IMR-90 (cell line): ENCODE measurements around the gene SLC30A7. TPM values are rescaled to one million over a fixed set of nuclear protein-coding genes. Genes with fewer than 3 reads are reported as not detected.
A peak's percentile ranks its signal among the peaks of the same experiment; 100 is the strongest.

Source experiments
- ATAC-seq: fragments of 200-7000 bp; cut with Tn5 transposase; 2 replicates; pipeline ENCODE4 v1.9.1; 2020; ENCODE audit warnings: low read depth, mild to moderate bottlenecking, moderate library complexity
- BruUV-seq: library from RNA; stranded (reverse); fragments of 400-500 nt; replicated peaks from 2 replicates; lab custom pipeline; 2021; lab: Mats Ljungman, UMichigan
- CTCF ChIA-PET: fragments of 300-600 bp; formaldehyde crosslinking; extraction: SDS; loops from one replicate; lab custom pipeline; 2021; ENCODE audit warnings: antibody characterized with exemption; lab: Yijun Ruan, JAX
- POLR2A ChIA-PET: fragments of 300-600 bp; sonication (Branson Sonifier 250); formaldehyde crosslinking; loops from one replicate; lab custom pipeline; 2022; ENCODE audit warnings: antibody characterized with exemption; ENCODE audit not compliant: unreplicated experiment; lab: Charles Lee
- DNase-seq: peaks from one replicate; pipeline ENCODE4 v3.0.0; 2013
- H2AFZ ChIP-seq: replicated peaks from 2 replicates; pipeline ENCODE3; 2013; ENCODE audit warnings: low read length, mild to moderate bottlenecking; ENCODE audit not compliant: poor library complexity
- H2AK5ac ChIP-seq: 2 replicates; pipeline ENCODE4 v1.6.1; 2013; ENCODE audit warnings: low read depth, low read length, inconsistent platforms
- H2AK9ac ChIP-seq: replicated peaks from 2 replicates; pipeline ENCODE3; 2013; ENCODE audit warnings: mild to moderate bottlenecking, low read depth, low read length, moderate library complexity; ENCODE audit not compliant: poor library complexity
- H2BK120ac ChIP-seq: 2 replicates; pipeline ENCODE4 v1.6.1; 2013; ENCODE audit warnings: low read depth, low read length, inconsistent platforms
- H2BK15ac ChIP-seq: 3 replicates; pipeline ENCODE4 v1.6.1; 2013; ENCODE audit warnings: low read depth, low read length, inconsistent platforms
- H2BK20ac ChIP-seq: 2 replicates; pipeline ENCODE4 v1.6.1; 2013; ENCODE audit warnings: low read depth, mild to moderate bottlenecking, inconsistent platforms, low read length, moderate library complexity
- H2BK5ac ChIP-seq: 2 replicates; pipeline ENCODE4 v1.6.1; 2013; ENCODE audit warnings: mild to moderate bottlenecking, low read depth, low read length, inconsistent platforms; ENCODE audit not compliant: poor library complexity, severe bottlenecking
- H3K14ac ChIP-seq: replicated peaks from 2 replicates; pipeline ENCODE4 v1.6.1; 2013; ENCODE audit warnings: low read depth, low read length, inconsistent platforms
- H3K18ac ChIP-seq: 2 replicates; pipeline ENCODE4 v1.6.1; 2013; ENCODE audit warnings: low read depth, low read length, control low read depth
- H3K23ac ChIP-seq: 2 replicates; pipeline ENCODE4 v1.6.1; 2013; ENCODE audit warnings: low read depth, low read length, inconsistent platforms
- H3K27ac ChIP-seq: 2 replicates; pipeline ENCODE4 v1.5.1; 2013; ENCODE audit warnings: mild to moderate bottlenecking, control low read depth, low read length; ENCODE audit not compliant: insufficient read depth
- H3K27me3 ChIP-seq: 2 replicates; pipeline ENCODE4 v1.6.1; 2013; ENCODE audit warnings: low read length; ENCODE audit not compliant: control insufficient read depth, insufficient read depth
- H3K36me3 ChIP-seq: 2 replicates; pipeline ENCODE4 v1.6.1; 2013; ENCODE audit warnings: low read length, mixed read lengths; ENCODE audit not compliant: control insufficient read depth, insufficient read depth
- H3K4ac ChIP-seq: 2 replicates; pipeline ENCODE4 v1.6.1; 2013; ENCODE audit warnings: low read depth, low read length, inconsistent platforms
- H3K4me1 ChIP-seq: 2 replicates; pipeline ENCODE4 v1.6.1; 2013; ENCODE audit warnings: low read length, mixed read lengths; ENCODE audit not compliant: control insufficient read depth, insufficient read depth
- H3K4me2 ChIP-seq: 2 replicates; pipeline ENCODE4 v1.6.1; 2013; ENCODE audit warnings: low read depth, mild to moderate bottlenecking, control low read depth, low read length, moderate library complexity
- H3K4me3 ChIP-seq: 2 replicates; pipeline ENCODE4 v1.5.1; 2013; ENCODE audit warnings: low read depth, mild to moderate bottlenecking, control low read depth, low read length, moderate library complexity; ENCODE audit not compliant: insufficient read depth
- H3K56ac ChIP-seq: 2 replicates; pipeline ENCODE4 v1.6.1; 2013; ENCODE audit warnings: low read length, inconsistent platforms; ENCODE audit not compliant: insufficient read depth; ENCODE audit errors: extremely low read depth
- H3K79me1 ChIP-seq, 2 experiments: 2 replicates each; pipeline ENCODE4 v1.6.1; 2013; ENCODE audit warnings: low read length in 2 of 2, inconsistent platforms in 1 of 2, low read depth in 1 of 2
- H3K9ac ChIP-seq: 2 replicates; pipeline ENCODE4 v1.6.1; 2013; ENCODE audit warnings: low read depth, low read length, control low read depth
- H3K9me1 ChIP-seq: 2 replicates; pipeline ENCODE4 v1.6.1; 2013; ENCODE audit warnings: low read length, inconsistent platforms; ENCODE audit not compliant: insufficient read depth
- H3K9me3 ChIP-seq: 2 replicates; pipeline ENCODE4 v1.6.1; 2013; ENCODE audit warnings: low read length; ENCODE audit not compliant: control insufficient read depth, insufficient read depth
- H4K20me1 ChIP-seq: 2 replicates; pipeline ENCODE4 v1.6.1; 2013; ENCODE audit warnings: low read length, inconsistent platforms; ENCODE audit not compliant: insufficient read depth
- H4K5ac ChIP-seq: 2 replicates; pipeline ENCODE4 v1.6.1; 2013; ENCODE audit warnings: mild to moderate bottlenecking, low read depth, low read length, control low read depth
- H4K8ac ChIP-seq, 2 experiments: 2 replicates each; pipeline ENCODE4 v1.6.1; 2013; ENCODE audit warnings: low read depth in 2 of 2, low read length in 2 of 2, control low read depth in 1 of 2, inconsistent platforms in 1 of 2
- H4K91ac ChIP-seq: 2 replicates; pipeline ENCODE4 v1.6.1; 2013; ENCODE audit warnings: low read depth, low read length, inconsistent platforms; ENCODE audit not compliant: insufficient read depth
- BHLHE40 ChIP-seq: fragments of 150-350 bp; IDR thresholded peaks from 2 replicates; pipeline ENCODE4 v1.6.1; 2016; ENCODE audit warnings: mild to moderate bottlenecking, low read depth, low read length
- CTCF ChIP-seq: conservative IDR thresholded peaks from 2 replicates; pipeline ENCODE4 v1.5.1; 2012; ENCODE audit warnings: mild to moderate bottlenecking, low read depth, low read length, improper control_type of control experiment
- MAZ ChIP-seq: IDR thresholded peaks from 2 replicates; pipeline ENCODE4 v1.6.1; 2012; ENCODE audit warnings: low read depth, mild to moderate bottlenecking, low read length, improper control_type of control experiment, moderate library complexity, borderline replicate concordance
- RAD21 ChIP-seq: IDR thresholded peaks from 2 replicates; pipeline ENCODE4 v1.6.1; 2012; ENCODE audit warnings: low read length, improper control_type of control experiment
- RFX5 ChIP-seq: IDR thresholded peaks from 2 replicates; pipeline ENCODE4 v1.8.0; 2012; ENCODE audit warnings: low read depth, mild to moderate bottlenecking, low read length, moderate library complexity
- SMC3 ChIP-seq: fragments of 150-350 bp; IDR thresholded peaks from 2 replicates; pipeline ENCODE4 v1.6.1; 2016; ENCODE audit warnings: low read depth, mild to moderate bottlenecking, antibody characterized with exemption, low read length, moderate library complexity
- WGBS, 2 experiments: methylation state at CpG; one replicate each; pipeline versions ENCODE4 v1.1.5 to v1.1.7; 2013; ENCODE audit warnings: missing lambda C conversion rate in 2 of 2; ENCODE audit not compliant: insufficient read length in 1 of 2; ENCODE audit errors: extremely low coverage in 2 of 2; 5-methylcytosine and 5-hydroxymethylcytosine counted together
- dilution Hi-C: fragments of 300-500 bp; cut with HindIII; formaldehyde crosslinking; loops from one replicate; pipeline ENCODE4 v1.14.3; 2018; ENCODE audit warnings: low sequenced_read_pairs; ENCODE audit not compliant: unreplicated experiment
- in situ Hi-C: fragments of 300-500 bp; cut with MboI; formaldehyde crosslinking; loops from 3 replicates; pipeline ENCODE4 v1.14.3; 2019; ENCODE audit warnings: low sequenced_read_pairs, inconsistent platforms, mixed read lengths
- intact Hi-C: fragments of 100-400 bp; cut with micrococcal nuclease; formaldehyde crosslinking; loops from 2 replicates; pipeline ENCODE4 v1.10.0; 2022
- polyA plus RNA-seq, 3 experiments: library from polyadenylated mRNA; depleted of rRNA; stranded (reverse); fragments of >200 nt; gene quantifications; 2 replicates each; pipeline ENCODE4 v1.2.3, GENCODE V29; 2012; ENCODE audit warnings: low replicate concordance in 1 of 3
- total RNA-seq: library from RNA; depleted of rRNA; stranded (reverse); fragments of >200 nt; gene quantifications from 2 replicates; pipeline ENCODE4 v1.2.3, GENCODE V29; 2012

Gene SLC30A7
- total and polyA plus RNA-seq, 2 of the 4 experiments (the other 2 are of a cell fraction): 8.4 to 60.2 TPM

- CTCF ChIA-PET: no interaction called here
- Histone ChIP-seq H3K9ac (no peak overlapping the region), H3K4me2 (no peak overlapping the region), H3K23ac (no peak overlapping the region), H3K9me3 (no peaks in the 10 kb centered on the region), H3K4ac (no peak overlapping the region), H3K4me1 (peaks cover 10% of the 10 kb centered on the region; the same call in 1 of the 2 replicates), H2BK120ac (no peak overlapping the region), H2BK20ac (no peak overlapping the region), H2BK15ac (no peak overlapping the region), H3K14ac (0 out of 2 replicates have a peak overlapping the region, but pooled peaks have one; percentile 4), H3K27me3 (no peaks in the 10 kb centered on the region), H2AFZ (no peak overlapping the region), H3K4me3 (no peak overlapping the region), H2AK9ac (no peak overlapping the region), H3K18ac (0 out of 2 replicates have a peak overlapping the region, but pooled peaks have one; percentile 5), H4K91ac (no peak overlapping the region), H4K8ac (no peak overlapping the region), H3K79me1 (0 out of 4 replicates have a peak, but pooled peaks cover 0 to 8% of the 10 kb centered on the region in 2 experiments), H3K36me3 (peaks cover 4% of the 10 kb centered on the region), H3K27ac (no peak overlapping the region), H3K56ac (no peak overlapping the region), H2BK5ac (no peak overlapping the region), H2AK5ac (no peak overlapping the region; the same call in 1 of the 2 replicates), H4K20me1 (no peaks in the 10 kb centered on the region), H3K9me1 (peaks cover 7% of the 10 kb centered on the region; the same call in 1 of the 2 replicates), H4K5ac (no peak overlapping the region)
- WGBS, 2 experiments: no CpG with 5 or more reads among the region's 2 CpGs
- BruUV-seq: no TSS peak
- DNase-seq (peak; percentile 47), ATAC-seq (peak; percentile 22; the same call in 1 of the 2 replicates)
- intact Hi-C loops: no loop called here
- POLR2A ChIA-PET: no interaction called here
- dilution Hi-C loops: no loop called here
- in situ Hi-C loops: no loop called here
- TF ChIP-seq MAZ: no peak
- no peak for TF ChIP-seq SMC3
- TF ChIP-seq CTCF: no peak
- TF ChIP-seq BHLHE40: no peak
- TF ChIP-seq RFX5: no peak
- no peak for TF ChIP-seq RAD21
These were observed 106.7 kb downstream of the SLC30A7 start for GRCh38 chr1:101002551-101002950.
